ENCODE data around the gene TMTC2. TPM values are rescaled to one million over a fixed set of nuclear protein-coding genes. Genes with fewer than 3 reads are reported as not detected.

Gene TMTC2
- polyA plus RNA-seq, 4 donors, result 1.1 to 5.6 (median 2.7) TPM

DNA sequence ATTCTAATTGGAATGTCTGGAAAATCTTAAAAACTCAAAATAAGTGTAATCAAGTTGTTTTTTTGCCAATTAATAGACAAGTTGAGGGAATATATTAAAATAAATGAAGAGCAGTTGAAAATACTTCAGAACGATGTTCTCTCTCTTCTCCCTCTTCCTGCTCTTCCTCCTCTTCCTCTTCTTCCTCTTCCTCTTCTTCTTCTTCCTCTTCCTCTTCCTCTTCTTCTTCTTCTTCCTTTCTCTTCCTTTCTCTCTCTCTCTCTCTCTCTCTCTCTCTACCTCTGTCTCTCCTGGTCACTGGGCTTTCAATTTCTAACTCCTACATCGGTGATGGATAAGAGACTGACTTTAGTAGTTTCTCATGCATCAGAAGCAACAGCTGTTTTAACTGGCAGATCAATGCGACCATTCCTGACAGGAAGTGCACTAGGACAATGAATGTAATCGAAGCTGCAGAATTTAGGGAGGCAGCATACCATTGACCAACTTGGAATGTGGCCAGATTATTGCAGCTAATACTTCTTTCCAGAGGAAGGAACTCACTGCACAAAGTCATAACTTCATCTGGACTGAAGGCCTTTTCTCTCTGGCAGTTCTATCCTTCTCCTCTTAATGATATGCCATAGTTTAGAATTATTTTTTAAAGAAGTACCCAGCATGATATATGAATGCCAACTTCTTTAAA lies 13.8 kb upstream of the TMTC2 start:
- no peak overlapping the region for H3K4me3 ChIP-seq (ENCODE audit: low read depth in 1 of 3, low read length in 3 of 3)
- DNase-seq (no peak), FAIRE-seq (no peak)
- no peaks in the 10 kb centered on the region for H3K4me1 ChIP-seq (ENCODE audit: control insufficient read depth in 3 of 3, insufficient read depth in 2 of 3, low read depth in 1 of 3, low read length in 2 of 3)
- no peaks in the 10 kb centered on the region for H3K36me3 ChIP-seq (ENCODE audit: control insufficient read depth in 3 of 3, insufficient read depth in 2 of 3, low read depth in 1 of 3, low read length in 3 of 3)
- no peaks in the 10 kb centered on the region for H3K9me3 ChIP-seq (ENCODE audit: control insufficient read depth in 2 of 2, insufficient read depth in 1 of 2, low read depth in 1 of 2, low read length in 1 of 2)
- 58 to 65% (median 60%) methylated on average over 4 of the region's 4 CpGs for WGBS, 3 donors
- no peaks in the 10 kb centered on the region for H3K27me3 ChIP-seq (ENCODE audit: control insufficient read depth in 3 of 3, insufficient read depth in 3 of 3, low read length in 3 of 3)
- H3K27ac ChIP-seq (ENCODE audit: low read depth in 1 of 3, low read length in 2 of 3), result no peak overlapping the region

GRCh38 chr12:82673698-82674097 lies 13.0 kb upstream of the TMTC2 start:
- FAIRE-seq (no peak), DNase-seq (no peak)
- no peak overlapping the region for H3K27ac ChIP-seq (ENCODE audit: low read depth in 1 of 3, low read length in 2 of 3)
- no peak overlapping the region for H3K4me3 ChIP-seq (ENCODE audit: low read depth in 1 of 3, low read length in 3 of 3)
- H3K9me3 ChIP-seq (ENCODE audit: control insufficient read depth in 2 of 2, insufficient read depth in 1 of 2, low read depth in 1 of 2, low read length in 1 of 2), result no peaks in the 10 kb centered on the region
- H3K27me3 ChIP-seq (ENCODE audit: control insufficient read depth in 3 of 3, insufficient read depth in 3 of 3, low read length in 3 of 3), result no peaks in the 10 kb centered on the region
- 63 to 93% (median 84%) methylated on average over 1 of the region's 1 CpG for WGBS, 3 donors
- H3K36me3 ChIP-seq (ENCODE audit: control insufficient read depth in 3 of 3, insufficient read depth in 2 of 3, low read depth in 1 of 3, low read length in 3 of 3), result no peaks in the 10 kb centered on the region
- no peaks in the 10 kb centered on the region for H3K4me1 ChIP-seq (ENCODE audit: control insufficient read depth in 3 of 3, insufficient read depth in 2 of 3, low read depth in 1 of 3, low read length in 2 of 3)

DNA sequence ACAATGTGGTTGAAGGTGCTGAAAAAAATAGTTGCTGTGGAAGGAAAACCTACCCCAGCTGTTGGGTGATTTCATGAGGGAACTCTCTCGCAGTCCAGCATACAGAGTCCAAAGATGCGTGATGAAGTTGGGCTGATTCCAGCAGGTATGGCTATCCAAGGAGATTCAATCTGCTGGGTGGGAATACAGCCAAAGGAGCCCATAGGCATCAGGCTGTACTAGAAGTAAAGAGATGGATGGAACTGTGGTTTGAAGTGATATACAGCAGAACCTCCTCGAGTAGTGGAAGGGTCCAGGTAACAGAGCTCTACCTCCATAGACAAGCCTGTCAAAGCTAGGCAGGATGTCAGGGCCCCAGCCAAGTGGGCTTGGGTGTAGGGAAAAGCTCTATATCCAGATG lies 11.5 kb upstream of the TMTC2 start:
- H3K4me3 ChIP-seq (ENCODE audit: low read depth in 1 of 3, low read length in 3 of 3), result no peak overlapping the region
- DNase-seq, result no peak
- no peak for FAIRE-seq
- no peaks in the 10 kb centered on the region for H3K27me3 ChIP-seq (ENCODE audit: control insufficient read depth in 3 of 3, insufficient read depth in 3 of 3, low read length in 3 of 3)
- H3K36me3 ChIP-seq (ENCODE audit: control insufficient read depth in 3 of 3, insufficient read depth in 2 of 3, low read depth in 1 of 3, low read length in 3 of 3), result no peaks in the 10 kb centered on the region
- no peaks in the 10 kb centered on the region for H3K4me1 ChIP-seq (ENCODE audit: control insufficient read depth in 3 of 3, insufficient read depth in 2 of 3, low read depth in 1 of 3, low read length in 2 of 3)
- H3K9me3 ChIP-seq (ENCODE audit: control insufficient read depth in 2 of 2, insufficient read depth in 1 of 2, low read depth in 1 of 2, low read length in 1 of 2), result no peaks in the 10 kb centered on the region
- H3K27ac ChIP-seq (ENCODE audit: low read depth in 1 of 3, low read length in 2 of 3), result no peak overlapping the region
- WGBS, 3 donors, result 64 to 81% (median 77%) methylated on average over 3 of the region's 3 CpGs

DNA sequence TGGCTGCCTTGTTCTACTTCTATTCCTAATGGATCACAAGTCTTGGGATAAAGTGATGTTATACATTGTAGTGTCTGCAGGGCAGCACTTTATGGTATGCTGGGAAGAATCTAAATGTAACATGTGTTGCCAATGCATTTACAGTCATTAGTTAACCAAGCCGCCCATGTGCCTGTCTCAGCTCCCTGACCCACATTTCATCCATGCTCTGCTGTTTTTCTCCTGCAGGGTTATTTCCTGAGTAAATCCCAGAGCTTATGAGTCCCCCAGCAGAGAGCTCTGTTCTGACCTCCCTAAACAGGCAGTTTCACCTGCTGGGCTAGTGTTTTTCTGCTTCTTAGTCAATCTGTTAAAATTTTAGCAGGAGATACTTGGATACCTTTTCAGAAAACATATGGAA lies 4.4 kb upstream of the TMTC2 start:
- Histone ChIP-seq H3K27ac (ENCODE audit: low read depth in 1 of 3, low read length in 2 of 3) (no peak overlapping the region), H3K4me1 (ENCODE audit: control insufficient read depth in 3 of 3, insufficient read depth in 2 of 3, low read depth in 1 of 3, low read length in 2 of 3) (no peaks in the 10 kb centered on the region)

GRCh38 chr12:82682851-82683261 lies 3.9 kb upstream of the TMTC2 start:
- 9 to 19% (median 12%) methylated on average over 4 of the region's 4 CpGs for WGBS, 3 donors
- peaks cover 0 to under 1% (median 0%) of the 10 kb centered on the region in 3 donors for H3K4me1 ChIP-seq (ENCODE audit: control insufficient read depth in 3 of 3, insufficient read depth in 2 of 3, low read depth in 1 of 3, low read length in 2 of 3)
- peak in 1 of 2 donors; percentile 8 for DNase-seq
- H3K27ac ChIP-seq (ENCODE audit: low read depth in 1 of 3, low read length in 2 of 3), result no peak overlapping the region
- H3K9me3 ChIP-seq (ENCODE audit: control insufficient read depth in 2 of 2, insufficient read depth in 1 of 2, low read depth in 1 of 2, low read length in 1 of 2), result no peaks in the 10 kb centered on the region
- no peak for FAIRE-seq
- no peaks in the 10 kb centered on the region for H3K27me3 ChIP-seq (ENCODE audit: control insufficient read depth in 3 of 3, insufficient read depth in 3 of 3, low read length in 3 of 3)
- no peaks in the 10 kb centered on the region for H3K36me3 ChIP-seq (ENCODE audit: control insufficient read depth in 3 of 3, insufficient read depth in 2 of 3, low read depth in 1 of 3, low read length in 3 of 3)
- no peak overlapping the region for H3K4me3 ChIP-seq (ENCODE audit: low read depth in 1 of 3, low read length in 3 of 3)

More for the DNA sequence above, 4.4 kb upstream of the TMTC2 start:
- no peaks in the 10 kb centered on the region for H3K27me3 ChIP-seq (ENCODE audit: control insufficient read depth in 3 of 3, insufficient read depth in 3 of 3, low read length in 3 of 3)
- no peak for FAIRE-seq
- no peaks in the 10 kb centered on the region for H3K9me3 ChIP-seq (ENCODE audit: control insufficient read depth in 2 of 2, insufficient read depth in 1 of 2, low read depth in 1 of 2, low read length in 1 of 2)
- DNase-seq, result no peak
- 79 to 89% (median 81%) methylated on average over 1 of the region's 1 CpG for WGBS, 3 donors
- H3K36me3 ChIP-seq (ENCODE audit: control insufficient read depth in 3 of 3, insufficient read depth in 2 of 3, low read depth in 1 of 3, low read length in 3 of 3), result no peaks in the 10 kb centered on the region
- no peak overlapping the region for H3K4me3 ChIP-seq (ENCODE audit: low read depth in 1 of 3, low read length in 3 of 3)

GRCh38 chr12:82685790-82686167 lies 927 bp upstream of the TMTC2 start:
- H3K4me1 ChIP-seq (ENCODE audit: control insufficient read depth in 3 of 3, insufficient read depth in 2 of 3, low read depth in 1 of 3, low read length in 2 of 3), result peaks cover 0 to 6% (median 2%) of the 10 kb centered on the region in 3 donors
- H3K9me3 ChIP-seq (ENCODE audit: control insufficient read depth in 2 of 2, insufficient read depth in 1 of 2, low read depth in 1 of 2, low read length in 1 of 2), result no peaks in the 10 kb centered on the region
- DNase-seq, result peak; percentile 95 to 96
- peak overlapping the region; percentile 64 to 93 (median 80) for H3K4me3 ChIP-seq (ENCODE audit: low read depth in 1 of 3, low read length in 3 of 3)
- H3K27me3 ChIP-seq (ENCODE audit: control insufficient read depth in 3 of 3, insufficient read depth in 3 of 3, low read length in 3 of 3), result no peaks in the 10 kb centered on the region
- WGBS, 3 donors, result 0 to 1% (median 0%) methylated on average over 11 of the region's 11 CpGs
- H3K27ac ChIP-seq (ENCODE audit: low read depth in 1 of 3, low read length in 2 of 3), result peak overlapping the region; percentile 95 to 98 (median 96)
- FAIRE-seq, result no peak
- no peaks in the 10 kb centered on the region for H3K36me3 ChIP-seq (ENCODE audit: control insufficient read depth in 3 of 3, insufficient read depth in 2 of 3, low read depth in 1 of 3, low read length in 3 of 3)

GRCh38 chr12:82687021-82688011 lies 610 bp downstream of the TMTC2 start:
- peaks cover 0 to 6% (median 2%) of the 10 kb centered on the region in 3 donors for H3K4me1 ChIP-seq (ENCODE audit: control insufficient read depth in 3 of 3, insufficient read depth in 2 of 3, low read depth in 1 of 3, low read length in 2 of 3)
- DNase-seq, result peak; percentile 74 to 75
- FAIRE-seq, result no peak
- no peaks in the 10 kb centered on the region for H3K27me3 ChIP-seq (ENCODE audit: control insufficient read depth in 3 of 3, insufficient read depth in 3 of 3, low read length in 3 of 3)
- peak overlapping the region; percentile 64 to 93 (median 80) for H3K4me3 ChIP-seq (ENCODE audit: low read depth in 1 of 3, low read length in 3 of 3)
- H3K27ac ChIP-seq (ENCODE audit: low read depth in 1 of 3, low read length in 2 of 3), result peak overlapping the region; percentile 89 to 98 (median 95)
- 0 to 1% (median 0%) methylated on average over 67 to 75 of the region's 75 CpGs for WGBS, 3 donors
- H3K36me3 ChIP-seq (ENCODE audit: control insufficient read depth in 3 of 3, insufficient read depth in 2 of 3, low read depth in 1 of 3, low read length in 3 of 3), result no peaks in the 10 kb centered on the region
- no peaks in the 10 kb centered on the region for H3K9me3 ChIP-seq (ENCODE audit: control insufficient read depth in 2 of 2, insufficient read depth in 1 of 2, low read depth in 1 of 2, low read length in 1 of 2)

DNA sequence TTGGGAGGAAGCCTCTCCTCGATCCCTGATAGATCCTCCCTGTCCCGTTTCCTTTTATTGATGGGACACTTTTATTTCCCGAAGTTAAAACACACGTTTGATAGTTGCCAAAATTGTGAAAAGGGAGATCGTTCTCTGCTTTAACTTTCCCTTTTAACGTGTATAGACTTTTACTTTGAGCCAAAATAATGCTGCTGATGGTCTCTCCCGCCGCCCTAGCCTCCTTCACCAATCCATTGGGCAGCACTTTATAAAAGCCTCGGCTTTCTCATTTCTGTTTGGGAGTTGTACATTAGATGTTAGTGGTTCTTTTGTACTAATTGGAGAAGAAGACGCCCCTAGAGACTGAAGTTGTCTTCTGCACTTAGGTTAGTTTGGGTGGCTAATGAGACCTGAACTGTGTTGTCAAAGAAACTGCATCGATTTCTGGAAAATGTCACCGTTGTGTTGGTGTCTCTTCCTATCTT lies 1.4 kb downstream of the TMTC2 start:
- Histone ChIP-seq H3K4me3 (ENCODE audit: low read depth in 1 of 3, low read length in 3 of 3) (peak overlapping the region; percentile 21 to 93 (median 80)), H3K27ac (ENCODE audit: low read depth in 1 of 3, low read length in 2 of 3) (peak overlapping the region in 2 of 3 donors; percentile 95 to 98), H3K36me3 (ENCODE audit: control insufficient read depth in 3 of 3, insufficient read depth in 2 of 3, low read depth in 1 of 3, low read length in 3 of 3) (no peaks in the 10 kb centered on the region), H3K4me1 (ENCODE audit: control insufficient read depth in 3 of 3, insufficient read depth in 2 of 3, low read depth in 1 of 3, low read length in 2 of 3) (peaks cover 0 to 6% (median 2%) of the 10 kb centered on the region in 3 donors), H3K27me3 (ENCODE audit: control insufficient read depth in 3 of 3, insufficient read depth in 3 of 3, low read length in 3 of 3) (no peaks in the 10 kb centered on the region), H3K9me3 (ENCODE audit: control insufficient read depth in 2 of 2, insufficient read depth in 1 of 2, low read depth in 1 of 2, low read length in 1 of 2) (no peaks in the 10 kb centered on the region)
- 2 to 6% (median 5%) methylated on average over 12 of the region's 12 CpGs for WGBS, 3 donors
- no peak for FAIRE-seq
- peak in 1 of 2 donors; percentile 17 for DNase-seq

Data from small intestine (tissue), 7 donors.